Transverse colon (tissue), 4 donors: ENCODE results near the gene TAF4.

ENCODE experiments used
- CTCF ChIP-seq, 5 experiments: fragments of 200-600 bp in 3 of 5; fragments of 450-650 bp in 2 of 5; sonication (generic) in 3 of 5; IDR thresholded peaks; 1 replicate in 2 of 5; 2 replicates in 3 of 5; pipeline ENCODE4 v1.5.1; 2016 to 2017; ENCODE audit warnings: antibody characterized with exemption in 5 of 5, inconsistent platforms in 3 of 5, mild to moderate bottlenecking in 2 of 5, moderate library complexity in 1 of 5
- POLR2AphosphoS5 ChIP-seq, 3 donors: sonication (generic); formaldehyde crosslinking; IDR thresholded peaks; one replicate each; pipeline ENCODE4 v1.6.1; 2016; ENCODE audit warnings: antibody characterized with exemption in 3 of 3

- TF ChIP-seq POLR2AphosphoS5 (IDR thresholded peaks at IDR 0.05): no peak
- no peak for TF ChIP-seq CTCF (IDR thresholded peaks at IDR 0.05)
Measured at GRCh38 chr20:62027698-62028321, 37.9 kb downstream of the TAF4 start.
